SK-N-SH (cell line): Measurements from ENCODE around the gene ADAMTSL5. TPM values are rescaled to one million over a fixed set of nuclear protein-coding genes. Genes with fewer than 3 reads are reported as not detected.
"Not testable (repeated sequence)": the region's sequence is repeated elsewhere in the genome, so short reads cannot be mapped to it uniquely, and the experiment has no call there.

Experiments used
- CTCF ChIA-PET: fragments of 300-600, 350-600 bp; formaldehyde crosslinking; extraction: SDS; loops from one replicate; lab custom pipeline; 2021; lab: Yijun Ruan, JAX
- POLR2A ChIA-PET: fragments of 350-600 bp; sonication (Branson Sonifier 250); formaldehyde crosslinking; extraction: SDS; loops from one replicate; lab custom pipeline; 2020; ENCODE audit warnings: antibody characterized with exemption, inconsistent platforms; lab: Yijun Ruan, JAX
- DNase-seq: peaks from one replicate; pipeline ENCODE4 v3.0.0; 2012
- H2AFZ ChIP-seq: fragments of 200-600 bp; sonication (generic); 2 replicates; pipeline ENCODE4 v1.8.1; 2016; ENCODE audit warnings: antibody characterized with exemption, mild to moderate bottlenecking, low read depth
- H3F3A ChIP-seq: fragments of 200-600 bp; sonication (generic); replicated peaks from 2 replicates; pipeline ENCODE3; 2016; ENCODE audit warnings: antibody characterized with exemption, mild to moderate bottlenecking; ENCODE audit not compliant: insufficient read depth
- H3K27ac ChIP-seq, 2 experiments: fragments of 200-500 bp in 1 of 2; fragments of 200-600 bp in 1 of 2; sonication (Bioruptor generic) in 1 of 2; sonication (generic), shearing (Covaris generic) in 1 of 2; 2 replicates each; pipeline versions ENCODE4 v1.5.1 to v1.6.1; 2014 to 2016; ENCODE audit warnings: low read depth in 2 of 2, inconsistent platforms in 1 of 2, low read length in 1 of 2, mild to moderate bottlenecking in 1 of 2, mixed read lengths in 1 of 2
- H3K27me3 ChIP-seq: fragments of 200-600 bp; sonication (generic), shearing (Covaris generic); 2 replicates; pipeline ENCODE4 v1.6.1; 2016; ENCODE audit warnings: mixed run types; ENCODE audit not compliant: insufficient read depth
- H3K36me3 ChIP-seq, 2 experiments: fragments of 200-500 bp in 1 of 2; fragments of 200-600 bp in 1 of 2; sonication (Bioruptor generic) in 1 of 2; sonication (generic) in 1 of 2; replicated peaks in 1 of 2; 2 replicates each; pipeline versions ENCODE3 to v1.5.1; 2014 to 2016; ENCODE audit warnings: low read length in 1 of 2, mild to moderate bottlenecking in 1 of 2; ENCODE audit not compliant: insufficient read depth in 2 of 2, control insufficient read depth in 1 of 2
- H3K4me1 ChIP-seq, 2 experiments: fragments of 200-500 bp in 1 of 2; fragments of 200-600 bp in 1 of 2; sonication (Bioruptor generic) in 1 of 2; sonication (generic), shearing (Covaris generic) in 1 of 2; 2 replicates each; pipeline versions ENCODE4 v1.5.1 to v1.6.1; 2014 to 2016; ENCODE audit warnings: low read depth in 1 of 2, low read length in 1 of 2, mixed run types in 1 of 2; ENCODE audit not compliant: insufficient read depth in 2 of 2, control insufficient read depth in 1 of 2
- H3K4me2 ChIP-seq: fragments of 200-600 bp; sonication (generic), shearing (Covaris generic); 2 replicates; pipeline ENCODE4 v1.6.1; 2017; ENCODE audit warnings: mixed run types
- H3K4me3 ChIP-seq, 2 experiments: fragments of 200-500 bp in 1 of 2; fragments of 200-600 bp in 1 of 2; sonication (Bioruptor generic) in 1 of 2; sonication (generic), shearing (Covaris generic) in 1 of 2; 2 replicates each; pipeline versions ENCODE4 v1.5.1 to v1.8.1; 2014 to 2016; ENCODE audit warnings: low read depth in 2 of 2, inconsistent platforms in 1 of 2, low read length in 1 of 2, mild to moderate bottlenecking in 1 of 2, mixed read lengths in 1 of 2, moderate library complexity in 1 of 2
- H3K79me2 ChIP-seq: fragments of 200-600 bp; sonication (generic); 2 replicates; pipeline ENCODE4 v1.8.1; 2017; ENCODE audit warnings: mild to moderate bottlenecking; ENCODE audit not compliant: insufficient read depth
- H3K9ac ChIP-seq: fragments of 200-600 bp; sonication (generic); 2 replicates; pipeline ENCODE4 v1.6.1; 2017; ENCODE audit warnings: mixed run types
- H3K9me2 ChIP-seq: fragments of 200-600 bp; sonication (generic); 2 replicates; pipeline ENCODE4 v1.6.1; 2017; ENCODE audit warnings: mixed run types
- H3K9me3 ChIP-seq: fragments of 200-600 bp; sonication (generic); 2 replicates; pipeline ENCODE4 v1.6.1; 2017; ENCODE audit warnings: mixed run types, mild to moderate bottlenecking, moderate library complexity
- H4K20me1 ChIP-seq: fragments of 200-600 bp; sonication (generic); 2 replicates; pipeline ENCODE4 v1.6.1; 2017; ENCODE audit warnings: mild to moderate bottlenecking, mixed run types; ENCODE audit not compliant: insufficient read depth
- CTCF ChIP-seq: fragments of 200-600 bp; sonication (generic); IDR thresholded peaks from 2 replicates; pipeline ENCODE4 v1.6.1; 2017; ENCODE audit warnings: antibody characterized with exemption, mild to moderate bottlenecking, moderate library complexity
- ELF1 ChIP-seq: IDR thresholded peaks from 2 replicates; pipeline ENCODE4 v1.4.0; 2012
- EZH2phosphoT487 ChIP-seq: fragments of 200-600 bp; sonication (generic); IDR thresholded peaks from 2 replicates; pipeline ENCODE4 v1.6.1; 2017; ENCODE audit warnings: low read depth, mixed run types, mild to moderate bottlenecking, antibody characterized with exemption, moderate library complexity, borderline replicate concordance
- GATA2 ChIP-seq: sonication (generic); formaldehyde crosslinking; IDR thresholded peaks from 2 replicates; pipeline ENCODE4 v1.5.0; 2020; ENCODE audit warnings: mild to moderate bottlenecking, missing genetic modification reagents
- MXI1 ChIP-seq: IDR thresholded peaks from 2 replicates; pipeline ENCODE4 v1.6.1; 2012; ENCODE audit warnings: mild to moderate bottlenecking, low read depth, low read length, improper control_type of control experiment
- POLR2AphosphoS5 ChIP-seq: IDR thresholded peaks from 2 replicates; pipeline ENCODE4 v1.6.1; 2012; ENCODE audit warnings: low read depth, low read length
- REST ChIP-seq: IDR thresholded peaks from 2 replicates; pipeline ENCODE4 v1.6.1; 2012; ENCODE audit warnings: mild to moderate bottlenecking, low read depth, low read length, moderate library complexity
- RXRA ChIP-seq: IDR thresholded peaks from 2 replicates; pipeline ENCODE4 v1.4.0; 2012; ENCODE audit warnings: low read depth, mild to moderate bottlenecking, borderline replicate concordance
- TEAD4 ChIP-seq: IDR thresholded peaks from 2 replicates; pipeline ENCODE4 v1.4.0; 2012; ENCODE audit warnings: mild to moderate bottlenecking, borderline replicate concordance; ENCODE audit not compliant: insufficient read depth
- USF1 ChIP-seq: IDR thresholded peaks from 2 replicates; pipeline ENCODE4 v1.4.0; 2012; ENCODE audit warnings: low read depth, borderline replicate concordance
- USF2 ChIP-seq: fragments of 150-350 bp; IDR thresholded peaks from 2 replicates; pipeline ENCODE4 v1.6.1; 2017; ENCODE audit warnings: antibody characterized with exemption, low read length, low read depth, borderline replicate concordance
- YY1 ChIP-seq: IDR thresholded peaks from 2 replicates; pipeline ENCODE4 v1.4.0; 2012; ENCODE audit warnings: low read depth, mild to moderate bottlenecking
- ZBTB33 ChIP-seq: IDR thresholded peaks from 2 replicates; pipeline ENCODE4 v1.4.0; 2012; ENCODE audit warnings: low read depth, borderline replicate concordance
- WGBS: methylation state at CpG from one replicate; pipeline ENCODE4 v1.1.6; 2017; ENCODE audit warnings: low lambda C conversion rate; 5-methylcytosine and 5-hydroxymethylcytosine counted together
- polyA plus RNA-seq, 3 experiments: library from polyadenylated mRNA; depleted of rRNA; stranded (reverse); fragments of >200 nt; gene quantifications; 2 replicates each; pipeline ENCODE4 v1.2.3, GENCODE V29; 2012

Gene ADAMTSL5
- polyA plus RNA-seq, 1 of the 3 experiments (the other 2 are of a cell fraction), result 5.7 TPM

- no peaks in the 10 kb centered on the region for H3K27me3 ChIP-seq
- 13% methylated on average over 13 of the region's 15 CpGs for WGBS
- peaks cover 0 to 5% of the 10 kb centered on the region in 2 experiments; a peak in 1 of 4 replicates for H3K4me1 ChIP-seq
- ChIA-PET POLR2A (no interaction called here), CTCF (no interaction called here)
- no peaks in the 10 kb centered on the region for H3K9me3 ChIP-seq
- no peak overlapping the region for H2AFZ ChIP-seq
- H3K9ac ChIP-seq, result no peak overlapping the region
- H4K20me1 ChIP-seq, result no peaks in the 10 kb centered on the region
- H3F3A ChIP-seq, result no peaks in the 10 kb centered on the region
- H3K9me2 ChIP-seq, result no peaks in the 10 kb centered on the region
- H3K79me2 ChIP-seq, result no peaks in the 10 kb centered on the region
- no peak for DNase-seq
- no peak overlapping the region for H3K27ac ChIP-seq
- no peak for TF ChIP-seq POLR2AphosphoS5
- no peak for TF ChIP-seq ELF1
- TF ChIP-seq GATA2 (CRISPR knock-in tag), result no peak
- no peak for TF ChIP-seq EZH2phosphoT487
- no peak for TF ChIP-seq MXI1
- TF ChIP-seq ZBTB33, result no peak
- no peak for TF ChIP-seq USF1
- no peak for TF ChIP-seq TEAD4
- TF ChIP-seq USF2, result no peak
- TF ChIP-seq REST, result no peak
- no peak for TF ChIP-seq YY1
- TF ChIP-seq RXRA, result no peak
- no peak for TF ChIP-seq CTCF
- no peaks in the 10 kb centered on the region for H3K36me3 ChIP-seq
- peak overlapping the region; percentile 64 for H3K4me2 ChIP-seq
- H3K4me3 ChIP-seq, result no peak overlapping the region
Measured at GRCh38 chr19:1538978-1539377, 26.2 kb upstream of the ADAMTSL5 start.

GRCh38 chr19:1535699-1536098 is 22.9 kb upstream of the ADAMTSL5 start:
- H3K9ac ChIP-seq, H3K79me2 ChIP-seq, DNase-seq, H3K9me3 ChIP-seq, POLR2A ChIA-PET, H3F3A ChIP-seq, H3K27me3 ChIP-seq, H3K27ac ChIP-seq, H3K4me3 ChIP-seq, H3K36me3 ChIP-seq, H4K20me1 ChIP-seq, H3K4me2 ChIP-seq, H2AFZ ChIP-seq, H3K4me1 ChIP-seq, H3K9me2 ChIP-seq: not testable (repeated sequence)
- 73% methylated on average over 6 of the region's 7 CpGs for WGBS
- CTCF ChIA-PET, result interaction anchor here (7.1 kb wide), 1 partner anchor 10 kb away, joined by 41 read pairs; no protein-coding TSS in a partner anchor
